GM06990 (cell line): ENCODE results near the gene ATOH1.

Experiments
- DNase-seq: peaks from one replicate; pipeline ENCODE4 v3.0.0-alpha.2; 2011; ENCODE audit not compliant: insufficient read length; ENCODE audit errors: extremely low read depth
- H3K27me3 ChIP-seq: replicated peaks from 2 replicates; pipeline ENCODE4 v1.6.0; 2011; ENCODE audit warnings: low read length; ENCODE audit not compliant: control insufficient read depth, insufficient read depth
- H3K36me3 ChIP-seq: 2 replicates; pipeline ENCODE4 v1.5.1; 2011; ENCODE audit warnings: low read length; ENCODE audit not compliant: control insufficient read depth, insufficient read depth
- H3K4me3 ChIP-seq: replicated peaks from 2 replicates; pipeline ENCODE4 v1.5.1; 2011; ENCODE audit warnings: low read depth, mild to moderate bottlenecking, control low read depth, low read length
- TF ChIP-seq, protein P1 (sequence below): IDR thresholded peaks from 2 replicates; pipeline ENCODE4 v1.5.1; 2011; ENCODE audit warnings: low read length, control low read depth, mild to moderate bottlenecking, inconsistent platforms; ENCODE audit not compliant: insufficient read depth, poor library complexity, severe bottlenecking

ATOH1 gene, protein sequence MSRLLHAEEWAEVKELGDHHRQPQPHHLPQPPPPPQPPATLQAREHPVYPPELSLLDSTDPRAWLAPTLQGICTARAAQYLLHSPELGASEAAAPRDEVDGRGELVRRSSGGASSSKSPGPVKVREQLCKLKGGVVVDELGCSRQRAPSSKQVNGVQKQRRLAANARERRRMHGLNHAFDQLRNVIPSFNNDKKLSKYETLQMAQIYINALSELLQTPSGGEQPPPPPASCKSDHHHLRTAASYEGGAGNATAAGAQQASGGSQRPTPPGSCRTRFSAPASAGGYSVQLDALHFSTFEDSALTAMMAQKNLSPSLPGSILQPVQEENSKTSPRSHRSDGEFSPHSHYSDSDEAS

DNA sequence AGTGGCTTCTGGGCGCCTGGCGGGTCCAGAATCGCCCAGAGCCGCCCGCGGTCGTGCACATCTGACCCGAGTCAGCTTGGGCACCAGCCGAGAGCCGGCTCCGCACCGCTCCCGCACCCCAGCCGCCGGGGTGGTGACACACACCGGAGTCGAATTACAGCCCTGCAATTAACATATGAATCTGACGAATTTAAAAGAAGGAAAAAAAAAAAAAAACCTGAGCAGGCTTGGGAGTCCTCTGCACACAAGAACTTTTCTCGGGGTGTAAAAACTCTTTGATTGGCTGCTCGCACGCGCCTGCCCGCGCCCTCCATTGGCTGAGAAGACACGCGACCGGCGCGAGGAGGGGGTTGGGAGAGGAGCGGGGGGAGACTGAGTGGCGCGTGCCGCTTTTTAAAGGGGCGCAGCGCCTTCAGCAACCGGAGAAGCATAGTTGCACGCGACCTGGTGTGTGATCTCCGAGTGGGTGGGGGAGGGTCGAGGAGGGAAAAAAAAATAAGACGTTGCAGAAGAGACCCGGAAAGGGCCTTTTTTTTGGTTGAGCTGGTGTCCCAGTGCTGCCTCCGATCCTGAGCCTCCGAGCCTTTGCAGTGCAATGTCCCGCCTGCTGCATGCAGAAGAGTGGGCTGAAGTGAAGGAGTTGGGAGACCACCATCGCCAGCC, at the start of gene ATOH1:
ATOH1 (plus strand) TSS at position 422 of the 663 bp plus-strand sequence; CDS start at position 596, 174 bp downstream.
- TF ChIP-seq, protein P1, sequence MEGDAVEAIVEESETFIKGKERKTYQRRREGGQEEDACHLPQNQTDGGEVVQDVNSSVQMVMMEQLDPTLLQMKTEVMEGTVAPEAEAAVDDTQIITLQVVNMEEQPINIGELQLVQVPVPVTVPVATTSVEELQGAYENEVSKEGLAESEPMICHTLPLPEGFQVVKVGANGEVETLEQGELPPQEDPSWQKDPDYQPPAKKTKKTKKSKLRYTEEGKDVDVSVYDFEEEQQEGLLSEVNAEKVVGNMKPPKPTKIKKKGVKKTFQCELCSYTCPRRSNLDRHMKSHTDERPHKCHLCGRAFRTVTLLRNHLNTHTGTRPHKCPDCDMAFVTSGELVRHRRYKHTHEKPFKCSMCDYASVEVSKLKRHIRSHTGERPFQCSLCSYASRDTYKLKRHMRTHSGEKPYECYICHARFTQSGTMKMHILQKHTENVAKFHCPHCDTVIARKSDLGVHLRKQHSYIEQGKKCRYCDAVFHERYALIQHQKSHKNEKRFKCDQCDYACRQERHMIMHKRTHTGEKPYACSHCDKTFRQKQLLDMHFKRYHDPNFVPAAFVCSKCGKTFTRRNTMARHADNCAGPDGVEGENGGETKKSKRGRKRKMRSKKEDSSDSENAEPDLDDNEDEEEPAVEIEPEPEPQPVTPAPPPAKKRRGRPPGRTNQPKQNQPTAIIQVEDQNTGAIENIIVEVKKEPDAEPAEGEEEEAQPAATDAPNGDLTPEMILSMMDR, result no peak
- Histone ChIP-seq H3K36me3 (no peaks in the 10 kb centered on the region), H3K4me3 (no peak within 1 kb of the TSS), H3K27me3 (peaks cover 1% of the 10 kb centered on the region)
- no peak for DNase-seq

DNA sequence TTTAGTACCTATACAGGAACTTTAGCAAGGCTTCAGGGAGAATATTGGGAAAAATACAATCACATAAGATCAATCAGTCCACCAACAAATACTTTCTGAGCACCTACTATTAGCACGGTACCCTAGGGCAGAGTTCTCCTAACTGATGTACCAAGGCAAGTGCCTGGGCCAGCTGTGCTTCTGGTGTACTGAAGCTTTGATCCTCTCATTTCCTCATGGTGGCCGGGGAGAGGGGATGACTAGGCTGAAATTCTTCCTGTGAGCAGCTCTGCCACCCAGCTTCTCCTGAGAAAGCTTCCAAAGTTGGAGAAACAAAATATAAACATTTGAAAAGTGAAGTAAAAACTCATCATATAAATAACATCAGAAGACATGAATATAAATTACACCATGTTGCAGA, 49.3 kb upstream of the ATOH1 start:
- no peak for DNase-seq
- Histone ChIP-seq H3K27me3 (no peaks in the 10 kb centered on the region), H3K36me3 (no peaks in the 10 kb centered on the region), H3K4me3 (no peak overlapping the region)
- TF ChIP-seq, protein P1, result no peak

DNA sequence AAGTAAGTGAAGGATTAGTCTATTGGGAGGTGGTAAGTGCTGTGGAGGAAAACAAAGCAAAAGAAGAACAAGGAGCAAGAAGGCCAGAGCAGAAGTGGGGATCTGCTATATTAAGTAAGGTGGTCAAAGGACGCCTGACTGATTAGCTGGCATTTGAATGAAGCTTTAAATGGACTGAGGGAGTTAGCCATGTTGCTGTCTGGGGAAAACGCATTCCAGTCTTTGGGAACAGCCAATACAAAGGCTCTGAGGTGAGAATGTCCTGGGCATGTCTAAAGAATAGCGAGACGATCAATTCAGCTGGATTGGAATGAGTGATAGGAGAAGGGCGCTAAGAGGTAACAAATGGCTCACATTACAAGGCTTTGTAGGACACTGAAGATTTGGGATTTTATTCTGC, 48.5 kb upstream of the ATOH1 start:
- no peaks in the 10 kb centered on the region for H3K36me3 ChIP-seq
- no peak overlapping the region for H3K4me3 ChIP-seq
- TF ChIP-seq, protein P1, result no peak
- DNase-seq, result no peak
- no peaks in the 10 kb centered on the region for H3K27me3 ChIP-seq

DNA sequence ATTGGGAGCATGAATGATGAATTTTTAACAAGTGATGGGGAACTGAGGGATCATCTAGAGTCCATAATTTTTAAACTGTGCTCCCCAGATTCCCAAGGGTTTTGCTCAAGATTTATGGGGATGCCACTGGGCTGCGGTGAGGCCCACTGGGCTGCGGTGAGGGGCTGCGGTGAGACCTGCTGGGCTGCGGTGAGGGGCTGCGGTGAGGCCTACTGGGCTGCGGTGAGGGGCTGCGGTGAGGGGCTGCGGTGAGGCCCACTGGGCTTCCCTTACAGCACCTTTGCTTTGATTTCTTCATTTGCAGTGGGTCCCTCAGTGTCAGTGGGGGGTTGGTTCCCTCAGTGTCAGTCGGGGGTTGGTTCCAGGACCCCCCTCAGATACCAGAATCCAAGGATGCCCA, 47.4 kb upstream of the ATOH1 start:
- no peaks in the 10 kb centered on the region for H3K27me3 ChIP-seq
- no peak for DNase-seq
- H3K36me3 ChIP-seq, result no peaks in the 10 kb centered on the region
- H3K4me3 ChIP-seq, result no peak overlapping the region
- TF ChIP-seq, protein P1, result no peak

DNA sequence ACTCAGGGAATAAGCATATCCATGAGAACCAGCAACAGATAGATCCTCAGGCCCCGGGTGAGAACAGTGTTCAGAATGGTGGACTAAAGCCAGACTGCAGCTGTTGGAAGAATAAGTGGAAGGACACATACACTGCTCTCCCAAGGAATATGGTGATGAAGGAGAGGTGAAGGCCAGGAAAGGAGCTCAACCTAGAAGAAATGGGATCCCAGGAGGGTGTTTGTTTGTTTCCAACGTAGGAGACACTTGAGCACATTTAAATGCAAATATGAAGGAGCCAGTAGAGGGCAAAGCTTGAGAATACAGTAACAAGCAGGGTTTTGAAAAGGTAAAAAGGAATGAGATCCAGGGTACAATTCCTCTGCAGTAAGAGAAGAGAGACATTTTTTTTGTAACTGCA, 42.4 kb upstream of the ATOH1 start:
- Histone ChIP-seq H3K36me3 (no peaks in the 10 kb centered on the region), H3K27me3 (no peaks in the 10 kb centered on the region), H3K4me3 (no peak overlapping the region)
- TF ChIP-seq, protein P1, result no peak
- DNase-seq, result no peak
